GM18498 (cell line): ENCODE results near the gene GLIS1.

Experiments used
- ATAC-seq: cut with Tn5 transposase; IDR thresholded peaks from one replicate; pipeline ENCODE4 v1.9.1; 2021; ENCODE audit warnings: mild to moderate bottlenecking, moderate library complexity; ENCODE audit not compliant: unreplicated experiment

Gene GLIS1

GRCh38 chr1:53502641-53503432 is 236.1 kb downstream of the GLIS1 start:
- ATAC-seq, result no peak

- ATAC-seq, result no peak
These were observed 237.6 kb downstream of the GLIS1 start for GRCh38 chr1:53501065-53502005.

- no peak for ATAC-seq
These were observed 238.5 kb downstream of the GLIS1 start for GRCh38 chr1:53500204-53501064.

GRCh38 chr1:53499257-53500203 is 239.4 kb downstream of the GLIS1 start:
- no peak for ATAC-seq

GRCh38 chr1:53498555-53499131 is 240.3 kb downstream of the GLIS1 start:
- ATAC-seq, result no peak

GRCh38 chr1:53495633-53496345 is 243.2 kb downstream of the GLIS1 start:
- no peak for ATAC-seq

GRCh38 chr1:53490351-53490750 is 248.6 kb downstream of the GLIS1 start:
- ATAC-seq, result no peak

GRCh38 chr1:53486395-53487026 is 252.5 kb downstream of the GLIS1 start:
- no peak for ATAC-seq

- ATAC-seq, result no peak
These were observed 253.2 kb downstream of the GLIS1 start for GRCh38 chr1:53485478-53486394.

GRCh38 chr1:53484705-53485477 is 254.1 kb downstream of the GLIS1 start:
- ATAC-seq, result no peak

- no peak for ATAC-seq
These were observed 255.3 kb downstream of the GLIS1 start for GRCh38 chr1:53483656-53484055.

GRCh38 chr1:53483170-53483569 is 255.8 kb downstream of the GLIS1 start:
- no peak for ATAC-seq

GRCh38 chr1:53482441-53483153 is 256.4 kb downstream of the GLIS1 start:
- ATAC-seq, result no peak

GRCh38 chr1:53481456-53481855 is 257.5 kb downstream of the GLIS1 start:
- no peak for ATAC-seq

- ATAC-seq, result no peak
These were observed 258.3 kb downstream of the GLIS1 start for GRCh38 chr1:53480678-53481077.

GRCh38 chr1:53478502-53478818 is 260.5 kb downstream of the GLIS1 start:
- ATAC-seq, result no peak
